ENCODE measurements around the gene FAM162A.

DNA sequence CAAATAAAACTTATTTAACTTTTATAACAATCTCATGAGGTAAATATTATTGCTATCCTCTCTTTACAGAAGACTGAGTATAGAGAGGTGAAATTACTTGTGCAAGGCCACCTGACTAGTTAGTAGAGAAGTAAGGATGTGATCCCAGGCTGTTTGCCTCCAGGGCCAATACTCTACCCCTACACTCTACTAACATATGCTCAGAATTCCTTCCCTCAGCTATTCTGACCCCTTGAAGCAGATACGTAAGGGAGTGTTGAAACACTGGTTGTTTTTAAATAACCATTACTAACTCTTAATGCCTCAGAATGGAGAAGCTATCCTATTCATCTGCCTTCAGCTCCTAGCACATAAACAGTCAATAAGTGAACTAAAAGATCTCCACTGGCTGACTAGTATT, 34.8 kb upstream of the FAM162A start:
- TF ChIP-seq, protein P1, sequence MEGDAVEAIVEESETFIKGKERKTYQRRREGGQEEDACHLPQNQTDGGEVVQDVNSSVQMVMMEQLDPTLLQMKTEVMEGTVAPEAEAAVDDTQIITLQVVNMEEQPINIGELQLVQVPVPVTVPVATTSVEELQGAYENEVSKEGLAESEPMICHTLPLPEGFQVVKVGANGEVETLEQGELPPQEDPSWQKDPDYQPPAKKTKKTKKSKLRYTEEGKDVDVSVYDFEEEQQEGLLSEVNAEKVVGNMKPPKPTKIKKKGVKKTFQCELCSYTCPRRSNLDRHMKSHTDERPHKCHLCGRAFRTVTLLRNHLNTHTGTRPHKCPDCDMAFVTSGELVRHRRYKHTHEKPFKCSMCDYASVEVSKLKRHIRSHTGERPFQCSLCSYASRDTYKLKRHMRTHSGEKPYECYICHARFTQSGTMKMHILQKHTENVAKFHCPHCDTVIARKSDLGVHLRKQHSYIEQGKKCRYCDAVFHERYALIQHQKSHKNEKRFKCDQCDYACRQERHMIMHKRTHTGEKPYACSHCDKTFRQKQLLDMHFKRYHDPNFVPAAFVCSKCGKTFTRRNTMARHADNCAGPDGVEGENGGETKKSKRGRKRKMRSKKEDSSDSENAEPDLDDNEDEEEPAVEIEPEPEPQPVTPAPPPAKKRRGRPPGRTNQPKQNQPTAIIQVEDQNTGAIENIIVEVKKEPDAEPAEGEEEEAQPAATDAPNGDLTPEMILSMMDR (IDR thresholded peaks at IDR 0.05), result no peak
- TF ChIP-seq POLR2A (IDR thresholded peaks at IDR 0.05), result no peak
- no peak for TF ChIP-seq POLR2AphosphoS5 (IDR thresholded peaks at IDR 0.05)
- no peak for TF ChIP-seq EP300 (IDR thresholded peaks at IDR 0.05)

Measured in gastroesophageal sphincter (tissue), 3 donors.